Esophagus squamous epithelium (tissue), 5 donors: Measurements from ENCODE around the gene PIP5K1B. TPM values are rescaled to one million over a fixed set of nuclear protein-coding genes. Genes with fewer than 3 reads are reported as not detected.
A peak's percentile ranks its signal among the peaks of the same experiment; 100 is the strongest.

Experiments used
- DNase-seq: peaks from one replicate; lab custom pipeline; 2025; lab: John Stamatoyannopoulos, UW
- H3K27ac ChIP-seq, 4 donors: fragments of 200-600 bp; sonication (generic); one replicate each; pipeline ENCODE4 v1.5.1; 2016 to 2019; ENCODE audit warnings: mild to moderate bottlenecking in 1 of 4
- H3K27me3 ChIP-seq, 4 donors: fragments of 200-600 bp; sonication (generic); 1 replicate in 3 of 4; 2 replicates in 1 of 4; pipeline versions ENCODE4 v1.5.1 to v1.6.0; 2017 to 2021; ENCODE audit warnings: antibody characterized with exemption in 1 of 4
- H3K36me3 ChIP-seq, 3 donors: fragments of 200-600 bp; sonication (generic); one replicate each; pipeline ENCODE4 v1.5.1; 2016 to 2019
- H3K4me1 ChIP-seq, 3 donors: fragments of 200-600 bp; sonication (generic); one replicate each; pipeline ENCODE4 v1.5.1; 2017 to 2019
- H3K4me3 ChIP-seq, 4 donors: fragments of 200-600 bp; sonication (generic); 1 replicate in 3 of 4; 2 replicates in 1 of 4; pipeline ENCODE4 v1.5.1; 2016 to 2019; ENCODE audit warnings: mild to moderate bottlenecking in 2 of 4, moderate library complexity in 1 of 4
- H3K9me3 ChIP-seq, 3 donors: fragments of 200-600 bp; sonication (generic); one replicate each; pipeline ENCODE4 v1.5.1; 2016 to 2019
- CTCF ChIP-seq, 6 experiments: fragments of 450-650 bp in 4 of 6; fragments of 200-600 bp in 2 of 6; sonication (generic) in 2 of 6; IDR thresholded peaks; one replicate each; pipeline ENCODE4 v1.5.1; 2016 to 2019; ENCODE audit warnings: antibody characterized with exemption in 6 of 6, mild to moderate bottlenecking in 4 of 6, moderate library complexity in 4 of 6
- POLR2A ChIP-seq, 4 donors: fragments of 450-650 bp; IDR thresholded peaks; one replicate each; pipeline ENCODE4 v1.6.1; 2017; ENCODE audit warnings: antibody characterized with exemption in 4 of 4, mild to moderate bottlenecking in 4 of 4, moderate library complexity in 3 of 4
- WGBS, 2 donors: methylation state at CpG; one replicate each; pipeline ENCODE4 v1.1.5; 2018; 5-methylcytosine and 5-hydroxymethylcytosine counted together
- intact Hi-C: fragments of 100-400 bp; cut with DNase I; formaldehyde crosslinking; loops from one replicate; pipeline ENCODE4 v1.15.0; 2022
- total RNA-seq, 4 donors: library from RNA; depleted of rRNA; stranded (reverse); fragments of >200 nt; gene quantifications; one replicate each; pipeline ENCODE4 v1.1.0, GENCODE V29; 2016
- donor health status: DM: yes; HTN: yes; CAD: no.

PIP5K1B gene
- total RNA-seq, 4 donors from 2014 or later = 0.38 to 0.97 (median 0.56) TPM; not detected in 1

- no peaks in the 10 kb centered on the region for H3K36me3 ChIP-seq
- H3K9me3 ChIP-seq = no peaks in the 10 kb centered on the region
- H3K4me3 ChIP-seq = no peak overlapping the region
- WGBS, 2 donors = 48 to 50% methylated on average over 4 of the region's 4 CpGs
- no peak for DNase-seq
- H3K4me1 ChIP-seq = no peaks in the 10 kb centered on the region
- H3K27me3 ChIP-seq = no peaks in the 10 kb centered on the region
- intact Hi-C loops = no loop called here
- no peak overlapping the region for H3K27ac ChIP-seq
- no peak for TF ChIP-seq POLR2A (IDR thresholded peaks at IDR 0.05)
Observed at GRCh38 chr9:68969538-68969937, 264.5 kb downstream of the PIP5K1B start.

GRCh38 chr9:68970151-68970550 is 265.1 kb downstream of the PIP5K1B start:
- intact Hi-C loops = no loop called here
- DNase-seq = no peak
- TF ChIP-seq POLR2A (IDR thresholded peaks at IDR 0.05) (no peak), CTCF (IDR thresholded peaks at IDR 0.05) (no peak)
- Histone ChIP-seq H3K27ac (no peak overlapping the region), H3K4me1 (no peaks in the 10 kb centered on the region), H3K36me3 (no peaks in the 10 kb centered on the region), H3K27me3 (no peaks in the 10 kb centered on the region), H3K9me3 (no peaks in the 10 kb centered on the region), H3K4me3 (no peak overlapping the region)
- whole genome bisulfite sequencing, 2 donors = 46 to 55% methylated on average over 2 of the region's 2 CpGs

GRCh38 chr9:68973619-68974018 is 268.6 kb downstream of the PIP5K1B start:
- H3K9me3 ChIP-seq = no peaks in the 10 kb centered on the region
- H3K27ac ChIP-seq = no peak overlapping the region
- 89 to 100% methylated on average over 2 to 3 of the region's 3 CpGs for WGBS, 2 donors
- no peaks in the 10 kb centered on the region for H3K4me1 ChIP-seq
- no peak for DNase-seq
- no peaks in the 10 kb centered on the region for H3K27me3 ChIP-seq
- TF ChIP-seq POLR2A (IDR thresholded peaks at IDR 0.05) (no peak), CTCF (IDR thresholded peaks at IDR 0.05) (no peak)
- no peak overlapping the region for H3K4me3 ChIP-seq
- intact Hi-C loops = no loop called here
- H3K36me3 ChIP-seq = no peaks in the 10 kb centered on the region

- no peaks in the 10 kb centered on the region for H3K9me3 ChIP-seq
- H3K4me1 ChIP-seq = no peaks in the 10 kb centered on the region
- no peak for DNase-seq
- H3K27me3 ChIP-seq = no peaks in the 10 kb centered on the region
- TF ChIP-seq POLR2A (IDR thresholded peaks at IDR 0.05) (no peak), CTCF (IDR thresholded peaks at IDR 0.05) (no peak)
- WGBS, 2 donors = 60 to 64% methylated on average over 5 of the region's 5 CpGs
- intact Hi-C loops = no loop called here
- H3K36me3 ChIP-seq = no peaks in the 10 kb centered on the region
- H3K27ac ChIP-seq = peak overlapping the region in 1 of 4 donors; percentile 2
- H3K4me3 ChIP-seq = peak overlapping the region in 2 of 4 donors; percentile 1 to 25
Observed at GRCh38 chr9:68974431-68974830, 269.4 kb downstream of the PIP5K1B start.

DNA sequence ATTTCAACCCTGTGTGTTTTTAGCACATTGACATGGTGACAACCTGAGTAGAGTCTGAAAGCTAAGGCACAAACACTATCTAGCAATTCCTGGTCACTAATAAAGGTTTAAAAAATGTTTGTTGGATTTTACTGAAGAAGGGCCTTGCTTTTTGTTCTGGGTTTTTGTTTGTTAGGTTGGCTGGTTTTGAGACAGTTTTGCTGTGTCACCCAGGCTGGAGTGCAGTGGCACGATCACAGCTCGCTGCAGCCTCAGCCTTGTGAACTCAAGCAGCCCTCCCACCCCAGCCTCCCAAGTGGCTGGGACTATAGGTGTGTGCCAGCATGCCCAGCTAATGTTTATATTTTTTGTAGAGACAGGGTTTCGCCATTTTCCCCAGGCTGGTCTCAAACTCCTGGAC is 269.9 kb downstream of the PIP5K1B start:
- no peak for DNase-seq
- intact Hi-C loops = no loop called here
- 56 to 75% methylated on average over 3 of the region's 3 CpGs for WGBS, 2 donors
- no peaks in the 10 kb centered on the region for H3K36me3 ChIP-seq
- peak overlapping the region in 2 of 4 donors; percentile 1 to 25 for H3K4me3 ChIP-seq
- no peaks in the 10 kb centered on the region for H3K9me3 ChIP-seq
- no peaks in the 10 kb centered on the region for H3K27me3 ChIP-seq
- no peaks in the 10 kb centered on the region for H3K4me1 ChIP-seq
- TF ChIP-seq POLR2A (IDR thresholded peaks at IDR 0.05) (no peak), CTCF (IDR thresholded peaks at IDR 0.05) (no peak)
- H3K27ac ChIP-seq = peak overlapping the region in 3 of 4 donors; percentile 2 to 44 (median 2)
